Measurements from ENCODE around the gene OR2AG1.

GRCh38 chr11:6794639-6795038 is 11.8 kb downstream of the OR2AG1 start:
- no peak for TF ChIP-seq CTCF (IDR thresholded peaks at IDR 0.05)
- no peak for TF ChIP-seq EP300 (IDR thresholded peaks at IDR 0.05)

Measured in tibial nerve (tissue), 4 donors.